Activated CD8-positive, alpha-beta T cell treated with anti-CD3 and anti-CD28 coated beads for 36 hours (primary cell): ENCODE results near the gene NMRK2. TPM values are rescaled to one million over a fixed set of nuclear protein-coding genes. Genes with fewer than 3 reads are reported as not detected.

Source experiments
- ATAC-seq: fragments of 200-7000 bp; cut with Tn5 transposase; one replicate; pipeline ENCODE4 v1.10.0; 2021; ENCODE audit warnings: mild to moderate bottlenecking, moderate library complexity
- CTCF ChIA-PET: fragments of 350-600 bp; sonication (Branson Sonifier 250); formaldehyde crosslinking; loops from one replicate; lab custom pipeline; 2021; ENCODE audit warnings: antibody characterized with exemption; lab: Charles Lee
- POLR2A ChIA-PET: fragments of 350-600 bp; sonication (Branson Sonifier 250); formaldehyde crosslinking; loops from one replicate; lab custom pipeline; 2021; ENCODE audit warnings: antibody characterized with exemption; lab: Charles Lee
- DNase-seq: peaks from one replicate; pipeline ENCODE4 v3.0.0-alpha.2; 2020
- H3K27ac Mint-ChIP-seq: one replicate; pipeline ENCODE4 v1.8.0; 2021; ENCODE audit warnings: mild to moderate bottlenecking, mixed read lengths
- H3K27me3 Mint-ChIP-seq: one replicate; pipeline ENCODE4 v1.8.0; 2021; ENCODE audit warnings: mixed read lengths
- H3K36me3 Mint-ChIP-seq: one replicate; pipeline ENCODE4 v1.8.0; 2021; ENCODE audit warnings: low read depth, mixed read lengths
- H3K4me1 Mint-ChIP-seq: one replicate; pipeline ENCODE4 v1.8.0; 2021; ENCODE audit warnings: low read depth, mixed read lengths
- H3K4me3 Mint-ChIP-seq: one replicate; pipeline ENCODE4 v1.8.0; 2021; ENCODE audit warnings: mild to moderate bottlenecking, moderate library complexity, mixed read lengths
- H3K9me3 Mint-ChIP-seq: one replicate; pipeline ENCODE4 v1.8.0; 2021; ENCODE audit warnings: mixed read lengths
- CTCF ChIP-seq: fragments of 200-600 bp; IDR thresholded peaks from one replicate; pipeline ENCODE4 v1.8.0; 2022; ENCODE audit warnings: antibody characterized with exemption, mild to moderate bottlenecking
- intact Hi-C: fragments of 100-400 bp; cut with micrococcal nuclease; formaldehyde crosslinking; loops from one replicate; pipeline ENCODE4 v1.10.0; 2022
- total RNA-seq, 2 experiments: library from RNA; stranded (reverse); gene quantifications; one replicate each; pipeline ENCODE4 v1.2.3, GENCODE V29; 2021

Gene NMRK2
- total RNA-seq, 2 experiments from 2014 or later: not detected

- ATAC-seq: no peak
- H3K27ac Mint-ChIP-seq: no peak overlapping the region
- peak overlapping the region; percentile 35 for H3K4me3 Mint-ChIP-seq
- peaks cover 24% of the 10 kb centered on the region for H3K4me1 Mint-ChIP-seq
- no peak for TF ChIP-seq CTCF
- ChIA-PET CTCF (interaction anchor here (0.8 to 3.9 kb wide), 3 partner anchors 16 to 120 kb away, joined by 3 to 16 read pairs (median 6); partner anchors contain the start of gene EEF2), POLR2A (interaction anchor here (1.2 to 3.3 kb wide), 7 partner anchors 9 to 147 kb away, joined by 3 to 22 read pairs (median 6); partner anchors contain the start of gene EEF2)
- intact Hi-C loops: no loop called here
- peaks cover 8% of the 10 kb centered on the region for H3K36me3 Mint-ChIP-seq
- H3K27me3 Mint-ChIP-seq: no peaks in the 10 kb centered on the region
- no peaks in the 10 kb centered on the region for H3K9me3 Mint-ChIP-seq
- DNase-seq: no peak
Measured at GRCh38 chr19:3968556-3969434, 35.9 kb downstream of the NMRK2 start.

- ChIA-PET POLR2A (interaction anchor here (1.2 to 3.3 kb wide), 7 partner anchors 8 to 148 kb away, joined by 3 to 22 read pairs (median 6); partner anchors contain the start of gene EEF2), CTCF (interaction anchor here (0.8 to 3.9 kb wide), 3 partner anchors 16 to 121 kb away, joined by 3 to 16 read pairs (median 6); partner anchors contain the start of gene EEF2)
- DNase-seq: no peak
- Mint-ChIP-seq H3K27me3 (no peaks in the 10 kb centered on the region), H3K9me3 (no peaks in the 10 kb centered on the region), H3K4me1 (peaks cover 24% of the 10 kb centered on the region), H3K27ac (peak overlapping the region; percentile 78), H3K4me3 (peak overlapping the region; percentile 87), H3K36me3 (peaks cover 6% of the 10 kb centered on the region)
- no peak for TF ChIP-seq CTCF
- ATAC-seq: no peak
- intact Hi-C loops: no loop called here
Measured at GRCh38 chr19:3969435-3970312, 36.8 kb downstream of the NMRK2 start.

- no peaks in the 10 kb centered on the region for H3K9me3 Mint-ChIP-seq
- POLR2A ChIA-PET: interaction anchor here (2.5 to 3.2 kb wide), 2 partner anchors 12 to 17 kb away, joined by 10 to 131 read pairs; partner anchors contain the start of gene EEF2
- ATAC-seq (no peak), DNase-seq (no peak)
- no peaks in the 10 kb centered on the region for H3K27me3 Mint-ChIP-seq
- H3K4me3 Mint-ChIP-seq: peak overlapping the region; percentile 87
- H3K36me3 Mint-ChIP-seq: peaks cover 6% of the 10 kb centered on the region
- intact Hi-C loops: no loop called here
- H3K27ac Mint-ChIP-seq: peak overlapping the region; percentile 78
- CTCF ChIA-PET: interaction anchor here (0.6 to 3.9 kb wide), 3 partner anchors 15 to 88 kb away, joined by 3 to 16 read pairs (median 8); partner anchors contain the start of gene EEF2
- peaks cover 24% of the 10 kb centered on the region for H3K4me1 Mint-ChIP-seq
- no peak for TF ChIP-seq CTCF
Measured at GRCh38 chr19:3970313-3970807, 37.5 kb downstream of the NMRK2 start.

- peak within 1 kb of the TSS; percentile 87 for H3K4me3 Mint-ChIP-seq
- peaks cover 24% of the 10 kb centered on the region for H3K4me1 Mint-ChIP-seq
- peak; percentile 96 for DNase-seq
- ATAC-seq: peak; percentile 95
- H3K27ac Mint-ChIP-seq: peak within 1 kb of the TSS; percentile 78
- POLR2A ChIA-PET: interaction anchor here (1.0 to 3.2 kb wide), 4 partner anchors 9 to 19 kb away, joined by 3 to 131 read pairs (median 7); partner anchors contain the start of gene EEF2
- H3K9me3 Mint-ChIP-seq: no peaks in the 10 kb centered on the region
- H3K36me3 Mint-ChIP-seq: peaks cover 9% of the 10 kb centered on the region
- intact Hi-C loops: no loop called here
- CTCF ChIA-PET: interaction anchor here (0.6 to 3.9 kb wide), 4 partner anchors 9 to 88 kb away, joined by 3 to 16 read pairs (median 6); partner anchors contain the start of gene EEF2
- TF ChIP-seq CTCF: no peak
- no peaks in the 10 kb centered on the region for H3K27me3 Mint-ChIP-seq
Measured at GRCh38 chr19:3970808-3971598, 38.1 kb downstream of the NMRK2 start, which contains the start of gene DAPK3. Gene DAPK3, minus strand, starts transcription at chr19:3971099. Its CDS starts 1,364 bp downstream, at chr19:3969735.
